GM19397 (cell line): ENCODE data around the gene VWA8.
"Not testable (repeated sequence)": the region's sequence is repeated elsewhere in the genome, so short reads cannot be mapped to it uniquely, and the experiment has no call there.

Source experiments
- ATAC-seq: cut with Tn5 transposase; IDR thresholded peaks from one replicate; pipeline ENCODE4 v1.9.1; 2021; ENCODE audit warnings: mild to moderate bottlenecking, moderate library complexity; ENCODE audit not compliant: unreplicated experiment

Gene VWA8

DNA sequence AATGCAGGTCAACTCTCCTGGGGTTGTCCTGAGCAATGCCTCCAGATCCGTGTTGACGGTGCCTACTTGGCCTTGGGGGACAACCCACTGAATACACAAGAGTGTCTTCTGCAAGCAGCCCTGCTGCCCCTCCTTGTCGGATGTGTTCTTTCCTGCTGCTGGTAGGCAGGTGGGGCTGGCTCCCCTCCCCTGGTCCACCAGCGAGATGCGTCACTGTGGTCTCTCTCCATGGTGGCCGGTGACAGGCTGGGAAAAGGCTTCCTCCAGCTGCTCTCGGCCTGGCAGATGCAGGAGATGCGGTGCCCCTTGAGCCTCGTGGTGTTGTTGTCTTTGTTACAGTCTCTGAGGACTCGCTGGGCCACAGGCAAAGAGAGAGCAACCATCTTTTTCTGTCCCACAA, 418.6 kb downstream of the VWA8 start:
- ATAC-seq: no peak

GRCh38 chr13:41541142-41541938, 419.6 kb downstream of the VWA8 start:
- ATAC-seq: no peak

- ATAC-seq: not testable (repeated sequence)
Measured at GRCh38 chr13:41540240-41540639, 420.7 kb downstream of the VWA8 start.

DNA sequence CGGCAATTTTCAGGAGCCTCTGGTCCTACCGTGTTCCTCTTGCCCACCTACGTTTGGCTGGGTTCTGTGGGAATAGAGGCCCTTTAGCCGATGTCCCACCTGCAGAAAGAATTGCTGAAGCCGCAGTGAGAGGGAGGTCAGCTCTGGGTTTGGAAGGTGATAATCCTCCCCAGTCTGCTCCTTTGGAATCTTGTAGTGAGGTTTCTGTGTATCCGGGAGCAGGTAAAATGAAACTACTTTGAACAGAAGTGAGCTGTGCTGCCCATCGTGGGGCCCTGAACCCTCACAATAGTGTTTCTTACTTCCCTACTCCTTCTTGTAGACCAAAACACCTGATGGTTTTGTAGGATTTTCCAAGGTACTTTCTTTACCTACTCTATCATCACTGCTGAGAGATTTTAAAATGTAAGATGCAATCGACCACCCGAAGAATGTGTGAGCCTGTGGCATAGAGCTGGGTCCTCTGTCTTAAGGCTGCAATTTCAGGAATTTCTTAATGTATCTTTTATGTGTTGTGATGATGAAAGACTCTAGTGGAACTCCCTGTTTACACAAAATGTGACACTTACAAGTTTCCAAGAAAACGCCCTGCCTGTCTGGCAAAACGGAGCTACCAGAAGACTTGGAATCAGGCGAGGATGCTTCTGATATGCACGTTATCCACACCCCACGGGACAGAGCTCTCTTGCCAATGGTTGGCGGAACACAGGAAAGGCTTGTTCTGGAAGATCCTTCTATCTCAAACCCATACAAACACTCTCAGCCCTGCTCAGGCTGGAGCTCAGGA, 427.4 kb downstream of the VWA8 start:
- ATAC-seq: no peak

DNA sequence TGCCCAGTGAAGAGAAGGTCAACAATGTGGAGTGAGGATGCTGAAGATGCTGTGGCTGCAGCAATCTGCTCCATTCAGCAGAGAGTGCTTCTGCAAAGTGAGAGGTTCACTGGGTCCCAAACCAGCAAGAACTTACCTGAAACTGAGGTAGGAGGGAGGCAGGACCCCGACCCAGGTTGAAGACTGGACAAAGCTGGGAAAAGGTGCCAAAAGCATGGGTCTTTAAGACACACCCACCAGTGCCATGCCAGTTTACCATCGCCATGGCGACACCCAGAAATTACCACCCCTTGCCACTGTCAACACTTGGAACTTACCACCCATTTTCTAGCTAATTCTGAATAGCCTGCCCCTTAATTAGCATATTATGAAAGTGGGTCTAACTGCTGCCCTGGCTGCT, 432.9 kb downstream of the VWA8 start:
- ATAC-seq: no peak

- no peak for ATAC-seq
Measured at GRCh38 chr13:41520660-41521630, 440.0 kb downstream of the VWA8 start.

DNA sequence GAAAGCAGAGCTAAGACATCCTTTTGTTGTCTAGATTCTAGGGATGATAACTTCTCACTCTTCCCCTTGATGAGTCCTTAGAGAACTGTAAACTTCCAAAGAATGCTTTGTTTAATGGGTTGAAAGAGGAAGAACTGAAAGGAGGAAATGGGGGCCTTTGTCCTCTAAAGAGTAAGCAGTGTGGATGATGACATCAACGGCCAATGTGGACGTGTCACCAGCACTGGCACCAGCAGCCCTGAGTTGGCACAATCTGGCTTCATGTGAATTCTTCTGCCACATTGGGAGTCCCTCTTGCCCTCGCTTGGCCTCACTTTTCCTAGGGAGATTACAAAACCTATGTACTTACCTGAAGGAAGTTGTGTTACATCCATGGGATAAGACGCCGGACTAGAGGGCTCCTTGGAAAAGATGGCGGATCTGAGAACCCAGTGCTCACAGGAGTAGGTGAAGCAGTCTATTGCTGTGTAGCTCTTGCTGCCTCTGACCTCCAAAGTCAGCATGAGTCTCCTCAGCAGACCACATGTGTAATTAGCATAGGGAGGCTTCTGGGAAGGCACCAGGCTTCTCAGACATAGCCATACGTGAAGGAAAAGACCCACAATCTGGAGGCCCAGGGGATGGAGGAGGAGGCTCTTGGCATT, 440.8 kb downstream of the VWA8 start:
- no peak for ATAC-seq
